Ectodermal cell (in vitro differentiated cells): ENCODE results near the gene PPFIA1.

Experiments
- H3K27ac ChIP-seq: 2 replicates; pipeline ENCODE4 v1.7.0; 2013; ENCODE audit warnings: mild to moderate bottlenecking, low read depth, low read length; ENCODE audit not compliant: insufficient read depth, poor library complexity, severe bottlenecking
- H3K27me3 ChIP-seq: 2 replicates; pipeline ENCODE4 v1.7.0; 2013; ENCODE audit warnings: mild to moderate bottlenecking, low read length; ENCODE audit not compliant: insufficient read depth, control insufficient read depth, poor library complexity, severe bottlenecking
- H3K36me3 ChIP-seq: one replicate; pipeline ENCODE4 v1.7.0; 2013; ENCODE audit warnings: low read length; ENCODE audit not compliant: control insufficient read depth, insufficient read depth
- H3K4me1 ChIP-seq: one replicate; pipeline ENCODE4 v1.7.0; 2013; ENCODE audit warnings: low read length; ENCODE audit not compliant: control insufficient read depth, insufficient read depth
- H3K4me3 ChIP-seq: 2 replicates; pipeline ENCODE4 v1.7.0; 2013; ENCODE audit warnings: low read depth, low read length, control low read depth; ENCODE audit not compliant: insufficient read depth
- H3K9me3 ChIP-seq: 2 replicates; pipeline ENCODE4 v1.7.0; 2013; ENCODE audit warnings: mild to moderate bottlenecking, low read length, moderate library complexity; ENCODE audit not compliant: control insufficient read depth
- WGBS, 2 experiments: methylation state at CpG; one replicate each; pipeline ENCODE4 v1.1.7; 2013; ENCODE audit warnings: missing lambda C conversion rate in 2 of 2; 5-methylcytosine and 5-hydroxymethylcytosine counted together

The PPFIA1 gene

DNA sequence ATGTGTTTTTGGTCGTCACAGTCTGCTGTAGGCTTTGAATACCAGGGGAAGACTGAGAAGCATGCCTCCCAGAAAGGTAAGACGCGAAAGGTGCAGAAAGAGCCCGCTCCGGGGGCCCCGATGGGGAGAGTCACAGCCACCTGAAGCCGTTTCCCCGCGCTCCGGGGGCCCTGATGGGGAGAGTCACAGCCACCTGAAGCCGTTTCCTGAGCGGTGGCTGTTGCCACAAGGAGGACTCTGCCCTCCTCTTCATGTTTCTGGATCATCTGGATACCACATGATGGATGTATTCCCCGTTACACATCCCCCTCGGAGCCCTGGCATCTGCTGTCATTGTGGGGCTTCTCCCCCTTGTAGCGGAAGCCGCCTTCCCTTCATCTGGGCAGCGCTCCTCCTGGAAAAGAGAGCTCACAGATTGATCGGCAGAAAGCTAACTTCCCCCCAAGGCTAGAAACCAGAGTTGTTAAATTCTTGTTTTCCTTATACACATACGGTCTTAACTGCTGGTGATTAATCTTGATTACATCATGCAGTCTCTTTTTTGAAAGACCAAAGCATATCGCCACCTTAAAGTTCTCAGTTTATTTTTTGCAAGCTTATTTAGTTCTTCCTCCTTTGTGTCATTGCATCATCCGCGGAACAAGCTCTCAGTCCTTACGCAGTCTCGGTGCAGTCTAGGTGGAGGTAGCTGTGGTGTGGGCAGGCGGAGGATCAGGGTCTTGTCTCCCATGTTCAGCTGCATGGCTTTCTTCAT, 145.3 kb downstream of the PPFIA1 start:
- Histone ChIP-seq H3K4me1 (no peaks in the 10 kb centered on the region), H3K27ac (no peak overlapping the region), H3K9me3 (no peaks in the 10 kb centered on the region), H3K4me3 (no peak overlapping the region), H3K27me3 (no peaks in the 10 kb centered on the region), H3K36me3 (peaks cover 51% of the 10 kb centered on the region)
- WGBS, 2 experiments = 96% methylated on average over 25 of the region's 25 CpGs

- Histone ChIP-seq H3K27ac (no peak overlapping the region), H3K9me3 (no peaks in the 10 kb centered on the region), H3K4me3 (no peak overlapping the region), H3K4me1 (no peaks in the 10 kb centered on the region), H3K27me3 (no peaks in the 10 kb centered on the region), H3K36me3 (peaks cover 51% of the 10 kb centered on the region)
- 97 to 98% methylated on average over 20 of the region's 20 CpGs for WGBS, 2 experiments
Observed at GRCh38 chr11:70416881-70417280, 146.4 kb downstream of the PPFIA1 start.

DNA sequence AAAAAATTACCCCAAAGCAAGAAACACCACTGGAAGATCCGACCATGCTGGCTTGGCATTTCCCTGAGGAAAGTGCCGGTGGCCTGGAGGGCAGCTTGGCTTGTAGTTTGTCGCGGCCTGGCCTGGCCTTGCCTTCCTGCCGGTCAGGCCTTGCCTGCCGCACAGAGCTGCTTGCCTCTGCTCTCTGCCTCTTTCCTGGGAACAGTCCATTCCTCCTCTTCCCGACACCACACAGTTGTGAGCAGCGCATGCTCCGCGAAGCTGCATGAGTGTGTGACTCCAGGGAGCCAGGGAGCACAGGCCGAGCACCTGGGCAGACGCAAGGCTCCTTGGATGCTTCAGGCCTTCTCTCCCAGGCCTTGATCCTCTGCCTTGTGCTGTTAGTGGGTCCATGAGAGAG, 147.6 kb downstream of the PPFIA1 start:
- no peaks in the 10 kb centered on the region for H3K4me1 ChIP-seq
- H3K4me3 ChIP-seq = no peak overlapping the region
- no peaks in the 10 kb centered on the region for H3K9me3 ChIP-seq
- no peaks in the 10 kb centered on the region for H3K27me3 ChIP-seq
- no peak overlapping the region for H3K27ac ChIP-seq
- peaks cover 49% of the 10 kb centered on the region for H3K36me3 ChIP-seq
- 96% methylated on average over 12 of the region's 12 CpGs for WGBS, 2 experiments

GRCh38 chr11:70419307-70420007, 149.0 kb downstream of the PPFIA1 start:
- H3K4me3 ChIP-seq = no peak overlapping the region
- no peaks in the 10 kb centered on the region for H3K4me1 ChIP-seq
- no peak overlapping the region for H3K27ac ChIP-seq
- H3K36me3 ChIP-seq = peaks cover 51% of the 10 kb centered on the region
- WGBS, 2 experiments = 93% methylated on average over 17 of the region's 17 CpGs
- H3K27me3 ChIP-seq = no peaks in the 10 kb centered on the region
- no peaks in the 10 kb centered on the region for H3K9me3 ChIP-seq

- Histone ChIP-seq H3K9me3 (no peaks in the 10 kb centered on the region), H3K4me3 (no peak overlapping the region), H3K27ac (no peak overlapping the region), H3K36me3 (peaks cover 46% of the 10 kb centered on the region), H3K27me3 (no peaks in the 10 kb centered on the region), H3K4me1 (no peaks in the 10 kb centered on the region)
- 94 to 95% methylated on average over 14 of the region's 14 CpGs for whole genome bisulfite sequencing, 2 experiments
Observed at GRCh38 chr11:70420008-70420464, 149.5 kb downstream of the PPFIA1 start.

DNA sequence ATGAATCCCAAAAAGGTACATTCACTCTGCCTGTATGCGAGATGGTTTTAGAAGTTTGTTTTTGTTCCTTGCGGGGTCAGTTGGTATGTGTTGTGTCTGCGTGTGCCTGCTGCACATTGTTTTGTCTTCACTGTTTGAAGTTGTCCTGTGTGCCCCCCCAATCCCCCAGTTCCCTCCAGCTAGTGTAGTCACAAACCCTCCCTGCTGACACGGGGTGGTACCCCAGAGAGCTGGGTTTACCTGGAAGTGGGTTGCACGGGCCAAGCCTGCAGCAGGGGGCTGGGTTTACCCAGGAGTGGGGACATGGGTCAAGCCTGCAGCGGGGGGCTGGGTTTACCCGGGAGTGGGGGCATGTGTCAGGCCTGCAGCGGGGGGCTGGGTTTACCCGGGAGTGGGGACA, 150.0 kb downstream of the PPFIA1 start:
- no peaks in the 10 kb centered on the region for H3K9me3 ChIP-seq
- WGBS, 2 experiments = 96 to 97% methylated on average over 9 of the region's 9 CpGs
- H3K4me1 ChIP-seq = no peaks in the 10 kb centered on the region
- no peak overlapping the region for H3K4me3 ChIP-seq
- H3K27me3 ChIP-seq = no peaks in the 10 kb centered on the region
- H3K36me3 ChIP-seq = peaks cover 51% of the 10 kb centered on the region
- H3K27ac ChIP-seq = no peak overlapping the region

GRCh38 chr11:70421123-70421522, 150.6 kb downstream of the PPFIA1 start:
- Histone ChIP-seq H3K4me1 (no peaks in the 10 kb centered on the region), H3K36me3 (peaks cover 53% of the 10 kb centered on the region), H3K27ac (no peak overlapping the region), H3K27me3 (no peaks in the 10 kb centered on the region), H3K4me3 (no peak overlapping the region), H3K9me3 (no peaks in the 10 kb centered on the region)
- WGBS, 2 experiments = 95% methylated on average over 13 of the region's 13 CpGs

DNA sequence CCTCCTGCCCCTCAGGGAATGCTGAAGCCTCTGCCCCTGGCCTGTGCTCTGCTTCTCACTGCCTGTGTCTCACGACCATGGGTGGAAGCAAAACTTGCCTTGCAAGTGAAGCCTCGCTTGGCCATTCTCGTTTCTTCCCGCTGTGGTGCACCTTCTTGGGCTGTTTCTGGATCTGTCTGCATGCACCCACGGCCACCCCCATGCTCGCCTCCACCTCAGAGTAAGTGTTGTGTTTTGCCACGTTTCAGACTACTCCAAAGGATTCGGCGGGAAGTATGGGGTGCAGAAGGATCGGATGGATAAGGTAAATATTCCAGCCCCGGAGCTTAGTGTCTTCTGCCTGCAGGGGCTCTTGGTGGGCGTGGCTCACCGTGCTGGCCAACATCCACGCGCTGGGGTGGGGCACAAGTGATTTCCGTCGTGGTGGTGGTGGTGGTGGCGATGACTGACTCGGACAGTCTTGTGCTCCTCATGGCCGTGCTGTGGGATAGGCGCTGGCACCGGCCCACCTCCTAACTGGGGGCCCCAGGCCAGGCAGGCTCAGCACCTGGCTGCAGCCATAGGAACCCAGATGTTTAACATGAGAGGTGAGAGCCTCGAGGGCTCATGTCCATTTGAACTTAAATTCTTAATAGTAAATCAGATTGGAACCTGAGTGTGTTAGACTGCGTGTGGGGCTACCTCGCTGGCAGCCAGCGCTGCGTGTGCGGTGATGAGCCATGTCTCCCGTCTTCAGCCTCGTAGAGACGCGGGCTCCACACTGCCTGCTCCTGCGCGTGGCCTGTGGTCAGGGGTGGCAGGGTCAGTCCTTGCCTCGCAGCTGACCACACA, 152.4 kb downstream of the PPFIA1 start:
- 95% methylated on average over 35 of the region's 35 CpGs for WGBS, 2 experiments
- Histone ChIP-seq H3K9me3 (no peaks in the 10 kb centered on the region), H3K27me3 (no peaks in the 10 kb centered on the region), H3K36me3 (peaks cover 50% of the 10 kb centered on the region), H3K27ac (no peak overlapping the region), H3K4me1 (no peaks in the 10 kb centered on the region), H3K4me3 (no peak overlapping the region)

- H3K27ac ChIP-seq = no peak overlapping the region
- peaks cover 43% of the 10 kb centered on the region for H3K36me3 ChIP-seq
Observed at GRCh38 chr11:70423523-70424505, 153.3 kb downstream of the PPFIA1 start.

More at GRCh38 chr11:70423523-70424505, 153.3 kb downstream of the PPFIA1 start:
- Histone ChIP-seq H3K4me1 (no peaks in the 10 kb centered on the region), H3K4me3 (no peak overlapping the region), H3K9me3 (no peaks in the 10 kb centered on the region), H3K27me3 (no peaks in the 10 kb centered on the region)
- WGBS, 2 experiments = 92 to 93% methylated on average over 34 of the region's 34 CpGs
